Measurements from ENCODE around the gene KRT36.
A peak's percentile ranks its signal among the peaks of the same experiment; 100 is the strongest.

The KRT36 gene

GRCh38 chr17:41475421-41475820 is 14.3 kb downstream of the KRT36 start:
- no peak for DNase-seq

- DNase-seq, result no peak
These were observed 14.8 kb downstream of the KRT36 start for GRCh38 chr17:41474863-41475262.

GRCh38 chr17:41468346-41468745 is 21.4 kb downstream of the KRT36 start:
- no peak for DNase-seq

GRCh38 chr17:41467561-41467960 is 22.1 kb downstream of the KRT36 start:
- no peak for DNase-seq

- DNase-seq, result no peak
These were observed 22.7 kb downstream of the KRT36 start, which contains the start of gene KRT32 for GRCh38 chr17:41466988-41467387. Gene KRT32 (minus strand): TSS chr17:41467386. CDS start chr17:41467325, 61 bp downstream.

- DNase-seq, result peak; percentile 94
These were observed 25.0 kb downstream of the KRT36 start for GRCh38 chr17:41464682-41465081.

- no peak for DNase-seq
These were observed 25.5 kb downstream of the KRT36 start for GRCh38 chr17:41464173-41464572.

- no peak for DNase-seq
These were observed 26.0 kb downstream of the KRT36 start for GRCh38 chr17:41463746-41464145.

- DNase-seq, result no peak
These were observed 27.0 kb downstream of the KRT36 start for GRCh38 chr17:41462705-41463104.

GRCh38 chr17:41457676-41458075 is 32.0 kb downstream of the KRT36 start:
- no peak for DNase-seq

- DNase-seq, result no peak
These were observed 33.5 kb downstream of the KRT36 start for GRCh38 chr17:41456204-41456603.

GRCh38 chr17:41455236-41455635 is 34.5 kb downstream of the KRT36 start:
- DNase-seq, result peak; percentile 7

- no peak for DNase-seq
These were observed 36.6 kb downstream of the KRT36 start for GRCh38 chr17:41453066-41453465.

GRCh38 chr17:41452281-41452680 is 37.4 kb downstream of the KRT36 start:
- DNase-seq, result no peak

GRCh38 chr17:41451154-41451728 is 38.5 kb downstream of the KRT36 start:
- peak; percentile 73 for DNase-seq

- no peak for DNase-seq
These were observed 40.7 kb downstream of the KRT36 start for GRCh38 chr17:41449008-41449407.

- no peak for DNase-seq
These were observed 41.2 kb downstream of the KRT36 start for GRCh38 chr17:41448506-41448905.

- DNase-seq, result peak; percentile 82
These were observed 42.9 kb downstream of the KRT36 start for GRCh38 chr17:41446806-41447205.

GRCh38 chr17:41444640-41445039 is 45.1 kb downstream of the KRT36 start:
- no peak for DNase-seq

GRCh38 chr17:41444186-41444585 is 45.5 kb downstream of the KRT36 start:
- DNase-seq, result no peak

- DNase-seq, result peak; percentile 71
These were observed 47.0 kb downstream of the KRT36 start for GRCh38 chr17:41442739-41443138.

GRCh38 chr17:41440531-41441033 is 49.1 kb downstream of the KRT36 start, which contains the start of gene KRT38:
Gene KRT38 (minus strand): TSS chr17:41440983. CDS start chr17:41440921, 62 bp downstream.
- DNase-seq, result no peak

- DNase-seq, result no peak
These were observed 50.3 kb downstream of the KRT36 start for GRCh38 chr17:41439375-41439774.

- DNase-seq, result no peak
These were observed 51.9 kb downstream of the KRT36 start for GRCh38 chr17:41437769-41438168.

GRCh38 chr17:41437254-41437653 is 52.5 kb downstream of the KRT36 start:
- DNase-seq, result no peak
